ENCODE results near the gene SCAI. TPM values are rescaled to one million over a fixed set of nuclear protein-coding genes. Genes with fewer than 3 reads are reported as not detected.

The SCAI gene
- total and polyA plus RNA-seq, 9 of the 15 experiments (the other 6 are each of a cell fraction or from before 2014, with no cell fraction given), result 0.70 to 12.4 (median 4.2) TPM

- TF ChIP-seq CHD7 (IDR thresholded peaks at IDR 0.05; ENCODE audit: low read depth, low read length) (no peak), ZC3H11A (IDR thresholded peaks at IDR 0.05; ENCODE audit: low read depth, low read length) (no peak), XRCC4 (IDR thresholded peaks at IDR 0.05; ENCODE audit: extremely low read depth, insufficient read depth, insufficient read length) (no peak), CTBP1 (IDR thresholded peaks at IDR 0.05; ENCODE audit: borderline replicate concordance) (peak; percentile 74), TSHZ1 (CRISPR knock-in tag; IDR thresholded peaks at IDR 0.05) (no peak), NFIX (CRISPR knock-in tag; IDR thresholded peaks at IDR 0.05; ENCODE audit: low read depth) (no peak)
These were observed 202.2 kb downstream of the SCAI start, which contains the start of gene GOLGA1 (continued) for GRCh38 chr9:124940894-124941678.

Data from K562 (cell line).